Activated T-cell treated with anti-CD3 and anti-CD28 coated beads, Interleukin-2, amount 50 U/mL, for 1 hour (primary cell): ENCODE results near the gene PRDM4.

Source experiments
- DNase-seq: peaks from one replicate; pipeline ENCODE4 v3.0.0-alpha.2; 2020

PRDM4 gene

GRCh38 chr12:107760809-107761501 is at the start of gene PRDM4:
Gene PRDM4, minus strand, starts transcription at chr12:107761137. Its CDS starts 622 bp downstream, at chr12:107760515.
- peak; percentile 88 for DNase-seq

- no peak for DNase-seq
Measured at GRCh38 chr12:107807471-107808150, 46.7 kb upstream of the PRDM4 start.

- DNase-seq = no peak
Measured at GRCh38 chr12:107805488-107806180, 44.7 kb upstream of the PRDM4 start.

- DNase-seq = no peak
Measured at GRCh38 chr12:107803092-107803491, 42.2 kb upstream of the PRDM4 start.

GRCh38 chr12:107801150-107801549 is 40.2 kb upstream of the PRDM4 start:
- DNase-seq = no peak

GRCh38 chr12:107798580-107798979 is 37.6 kb upstream of the PRDM4 start:
- no peak for DNase-seq

GRCh38 chr12:107794451-107794850 is 33.5 kb upstream of the PRDM4 start:
- DNase-seq = no peak

GRCh38 chr12:107791465-107792089 is 30.6 kb upstream of the PRDM4 start:
- DNase-seq = no peak

GRCh38 chr12:107788690-107789458 is 27.9 kb upstream of the PRDM4 start:
- DNase-seq = no peak

- DNase-seq = no peak
Measured at GRCh38 chr12:107788281-107788680, 27.3 kb upstream of the PRDM4 start.

GRCh38 chr12:107783406-107784376 is 22.8 kb upstream of the PRDM4 start:
- no peak for DNase-seq

GRCh38 chr12:107782067-107782466 is 21.1 kb upstream of the PRDM4 start:
- DNase-seq = no peak

- no peak for DNase-seq
Measured at GRCh38 chr12:107780298-107780697, 19.4 kb upstream of the PRDM4 start.

- DNase-seq = no peak
Measured at GRCh38 chr12:107779077-107779831, 18.3 kb upstream of the PRDM4 start.

- no peak for DNase-seq
Measured at GRCh38 chr12:107778383-107779025, 17.6 kb upstream of the PRDM4 start.

- DNase-seq = no peak
Measured at GRCh38 chr12:107776171-107776570, 15.2 kb upstream of the PRDM4 start.

- no peak for DNase-seq
Measured at GRCh38 chr12:107775093-107775721, 14.3 kb upstream of the PRDM4 start.

GRCh38 chr12:107774349-107775029 is 13.6 kb upstream of the PRDM4 start, which contains the start of gene ASCL4:
Gene ASCL4, plus strand, starts transcription at chr12:107774704. Its CDS starts 515 bp downstream, at chr12:107775219.
- DNase-seq = no peak

GRCh38 chr12:107767466-107767865 is 6.5 kb upstream of the PRDM4 start:
- DNase-seq = no peak
